NT2/D1 (cell line): ENCODE data around the gene RUNX3.

ENCODE experiments used
- YY1 ChIP-seq: IDR thresholded peaks from 2 replicates; pipeline ENCODE4 v1.6.1; 2011; ENCODE audit not compliant: insufficient read length, insufficient read depth
- ZNF274 ChIP-seq: IDR thresholded peaks from 2 replicates; pipeline ENCODE4 v1.6.1; 2011; ENCODE audit warnings: mild to moderate bottlenecking, low read depth, low read length

DNA sequence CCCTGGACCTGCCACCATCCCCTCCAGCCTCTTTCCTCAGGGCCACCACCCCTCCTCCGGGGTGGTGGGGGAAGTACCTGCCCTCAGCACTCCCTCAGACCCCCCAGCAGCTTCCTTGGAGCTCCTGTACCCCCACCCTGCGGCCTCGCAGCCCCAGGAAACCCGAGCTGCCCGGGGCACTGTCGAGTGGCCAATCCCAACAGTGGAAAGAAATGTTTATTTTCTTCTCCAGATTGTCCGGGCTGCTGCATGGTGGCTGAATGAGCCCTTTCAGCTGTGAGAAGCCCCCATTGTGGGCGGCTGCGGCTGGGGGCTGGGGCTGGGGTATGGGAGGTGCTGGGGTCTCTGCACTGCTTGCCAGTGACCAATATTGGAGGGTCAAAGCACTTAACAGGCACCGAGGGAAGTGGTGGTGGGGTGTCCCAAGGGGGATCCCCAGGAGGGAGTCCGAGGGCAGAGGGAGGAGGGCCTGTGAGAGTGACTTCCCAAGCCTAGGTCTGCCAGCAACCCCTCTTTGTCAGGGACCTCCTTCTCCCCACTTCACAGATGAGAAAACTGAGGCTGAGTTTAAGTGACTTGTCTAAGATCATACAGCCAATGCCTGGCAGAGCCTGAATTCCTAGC lies 25.2 kb downstream of the RUNX3 start:
- no peak for TF ChIP-seq YY1
- TF ChIP-seq ZNF274 = no peak
